MM.1S (cell line): ENCODE measurements around the gene PELO.
A peak's percentile ranks its signal among the peaks of the same experiment; 100 is the strongest.

Source experiments
- DNase-seq: peaks from one replicate; pipeline ENCODE4 v3.0.0-alpha.2; 2015
- H2AFZ ChIP-seq: fragments of 300-600 bp; sonication (generic); 2 replicates; pipeline ENCODE4 v1.6.0; 2016; ENCODE audit warnings: antibody characterized with exemption, low read length
- H3F3A ChIP-seq: fragments of 300-600 bp; sonication (generic); 2 replicates; pipeline ENCODE4 v1.6.1; 2016; ENCODE audit warnings: mild to moderate bottlenecking, antibody characterized with exemption, low read length, moderate library complexity, mixed read lengths; ENCODE audit not compliant: insufficient read depth
- H3K27ac ChIP-seq: fragments of 300-600 bp; sonication (generic); 2 replicates; pipeline ENCODE4 v1.5.1; 2016; ENCODE audit warnings: mild to moderate bottlenecking, low read length
- H3K27me3 ChIP-seq: fragments of 300-600 bp; sonication (generic); replicated peaks from 2 replicates; pipeline ENCODE4 v1.6.0; 2016; ENCODE audit warnings: low read length; ENCODE audit not compliant: insufficient read depth
- H3K36me3 ChIP-seq: fragments of 300-600 bp; sonication (generic); replicated peaks from 2 replicates; pipeline ENCODE4 v1.6.1; 2016; ENCODE audit warnings: mild to moderate bottlenecking, low read length, mixed read lengths; ENCODE audit not compliant: insufficient read depth
- H3K4me1 ChIP-seq: fragments of 300-600 bp; sonication (generic); 2 replicates; pipeline ENCODE4 v1.6.1; 2016; ENCODE audit warnings: low read length, mixed read lengths
- H3K4me2 ChIP-seq: fragments of 300-600 bp; sonication (generic); 2 replicates; pipeline ENCODE4 v1.6.0; 2016; ENCODE audit warnings: low read depth, low read length
- H3K4me3 ChIP-seq: fragments of 300-600 bp; sonication (generic); 2 replicates; pipeline ENCODE4 v1.5.1; 2016; ENCODE audit warnings: low read length, mixed read lengths
- H3K79me2 ChIP-seq: fragments of 300-600 bp; sonication (generic); 2 replicates; pipeline ENCODE4 v1.6.1; 2016; ENCODE audit warnings: mixed run types, low read length, mixed read lengths
- H3K9ac ChIP-seq: fragments of 300-600 bp; sonication (generic); 2 replicates; pipeline ENCODE4 v1.6.1; 2016; ENCODE audit warnings: low read length, mixed read lengths
- H3K9me2 ChIP-seq: fragments of 300-600 bp; sonication (generic); replicated peaks from 2 replicates; pipeline ENCODE4 v1.6.1; 2016; ENCODE audit warnings: mild to moderate bottlenecking, low read length, mixed read lengths; ENCODE audit not compliant: insufficient read depth
- H3K9me3 ChIP-seq: fragments of 300-600 bp; sonication (generic); replicated peaks from 2 replicates; pipeline ENCODE4 v1.6.1; 2016; ENCODE audit warnings: mild to moderate bottlenecking, low read length, mixed read lengths; ENCODE audit not compliant: insufficient read depth
- H4K20me1 ChIP-seq: fragments of 300-600 bp; sonication (generic); 2 replicates; pipeline ENCODE4 v1.6.1; 2016; ENCODE audit warnings: mild to moderate bottlenecking, low read length, moderate library complexity, mixed read lengths; ENCODE audit not compliant: insufficient read depth
- CTCF ChIP-seq: fragments of 300-600 bp; sonication (generic); IDR thresholded peaks from 2 replicates; pipeline ENCODE4 v1.5.1; 2016; ENCODE audit warnings: antibody characterized with exemption, low read length, mixed read lengths
- EZH2 ChIP-seq: fragments of 300-600 bp; sonication (generic); optimal IDR thresholded peaks from 2 replicates; pipeline ENCODE3; 2017; ENCODE audit warnings: low read depth, mild to moderate bottlenecking, antibody characterized with exemption, low read length, mixed read lengths
- EZH2phosphoT487 ChIP-seq: fragments of 300-600 bp; sonication (generic); IDR thresholded peaks from 2 replicates; pipeline ENCODE4 v1.6.1; 2018; ENCODE audit warnings: antibody characterized with exemption, low read length

Gene PELO

GRCh38 chr5:52784737-52785136 lies 3.0 kb upstream of the PELO start:
- Histone ChIP-seq H3K79me2 (no peaks in the 10 kb centered on the region), H3K9ac (no peak overlapping the region), H3K27me3 (no peaks in the 10 kb centered on the region), H3K4me1 (no peaks in the 10 kb centered on the region), H3K9me2 (no peaks in the 10 kb centered on the region), H3K36me3 (no peaks in the 10 kb centered on the region), H3K4me3 (no peak overlapping the region), H3K4me2 (no peak overlapping the region), H2AFZ (no peak overlapping the region), H3F3A (no peaks in the 10 kb centered on the region), H4K20me1 (no peaks in the 10 kb centered on the region), H3K9me3 (no peaks in the 10 kb centered on the region), H3K27ac (no peak overlapping the region)
- TF ChIP-seq CTCF = no peak
- no peak for TF ChIP-seq EZH2
- TF ChIP-seq EZH2phosphoT487 = no peak
- DNase-seq = no peak

- Histone ChIP-seq H3K9me3 (no peaks in the 10 kb centered on the region), H4K20me1 (no peaks in the 10 kb centered on the region), H3K27ac (no peak overlapping the region), H3K9ac (no peak overlapping the region), H3K9me2 (no peaks in the 10 kb centered on the region), H3K79me2 (no peaks in the 10 kb centered on the region), H3F3A (no peaks in the 10 kb centered on the region), H3K4me1 (no peaks in the 10 kb centered on the region), H3K4me3 (no peak overlapping the region), H3K36me3 (no peaks in the 10 kb centered on the region), H3K4me2 (peak overlapping the region; percentile 98; the same call in 1 of the 2 replicates), H2AFZ (no peak overlapping the region), H3K27me3 (no peaks in the 10 kb centered on the region)
- TF ChIP-seq CTCF (no peak), EZH2phosphoT487 (no peak), EZH2 (no peak)
- DNase-seq = no peak
Measured at GRCh38 chr5:52786391-52786790, 1.3 kb upstream of the PELO start.

- Histone ChIP-seq H3K27ac (no peak overlapping the region), H3K79me2 (no peaks in the 10 kb centered on the region), H3K9ac (no peak overlapping the region), H3F3A (no peaks in the 10 kb centered on the region), H3K4me1 (no peaks in the 10 kb centered on the region), H3K9me2 (no peaks in the 10 kb centered on the region), H3K36me3 (no peaks in the 10 kb centered on the region), H2AFZ (peak overlapping the region; percentile 15; the same call in 1 of the 2 replicates), H3K9me3 (no peaks in the 10 kb centered on the region), H3K27me3 (no peaks in the 10 kb centered on the region), H3K4me3 (peak overlapping the region; percentile 80), H4K20me1 (no peaks in the 10 kb centered on the region), H3K4me2 (peak overlapping the region; percentile 98)
- peak; percentile 46 for DNase-seq
- TF ChIP-seq EZH2phosphoT487 (no peak), CTCF (peak; percentile 60)
Measured at GRCh38 chr5:52786949-52787599, 642 bp upstream of the PELO start.
